RPMI7951 (cell line): ENCODE measurements around the gene OXTR. TPM values are rescaled to one million over a fixed set of nuclear protein-coding genes. Genes with fewer than 3 reads are reported as not detected.

Experiments
- DNase-seq: peaks from one replicate; pipeline ENCODE4 v3.0.0-alpha.2; 2012; ENCODE audit warnings: low read depth
- total RNA-seq: library from RNA; depleted of rRNA; stranded (reverse); fragments of >200 nt; shearing (Covaris generic); gene quantifications from 2 replicates; pipeline ENCODE4 v1.2.3, GENCODE V29; 2014; rRNA removed

OXTR gene
- total RNA-seq, 1 experiment from 2014 or later, result 7.2 TPM

DNA sequence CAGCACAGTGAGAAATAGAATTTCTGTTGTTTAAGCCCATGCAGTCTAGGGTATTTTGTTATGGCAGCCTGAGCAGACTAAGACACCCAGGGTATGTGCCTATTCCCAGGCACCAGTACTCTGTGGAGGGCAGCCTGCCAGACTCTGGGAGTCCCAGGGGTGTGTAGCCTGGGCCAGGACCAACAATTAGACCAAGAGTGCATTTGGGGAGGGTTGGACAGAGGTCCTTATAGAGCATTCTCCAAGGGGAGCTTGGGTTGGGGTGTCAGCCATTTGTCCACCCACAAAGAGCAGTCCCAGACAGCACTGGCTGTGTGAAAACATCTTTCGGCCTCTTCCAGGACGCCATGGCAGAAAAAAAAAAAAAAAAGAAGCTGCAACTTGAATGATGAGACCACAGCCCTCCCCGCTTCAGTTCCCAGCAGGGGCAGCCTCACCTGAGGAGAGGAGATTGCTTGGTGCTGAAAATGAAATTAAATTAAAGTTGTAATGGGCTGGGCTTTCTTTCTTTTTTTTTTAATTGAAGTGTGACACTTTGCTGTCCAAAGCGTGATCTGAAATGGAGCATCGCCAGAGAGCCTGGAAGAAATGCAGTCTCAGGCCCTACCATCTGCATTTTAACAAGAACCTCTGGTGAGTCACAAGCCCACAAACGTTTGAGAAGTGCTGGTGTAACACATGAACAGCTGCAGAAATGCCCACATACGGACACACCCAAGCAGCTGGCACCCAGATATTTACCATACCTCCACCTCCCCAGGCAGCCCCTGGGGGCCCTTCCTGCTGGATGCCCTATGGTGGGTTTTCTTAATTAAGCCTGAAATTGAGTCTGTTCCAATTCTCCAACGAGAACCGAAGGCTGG is 57.1 kb downstream of the OXTR start:
- peak; percentile 99 for DNase-seq

- no peak for DNase-seq
Measured at GRCh38 chr3:8709801-8710507, 59.5 kb downstream of the OXTR start.

- DNase-seq, result no peak
Measured at GRCh38 chr3:8709287-8709686, 60.1 kb downstream of the OXTR start.

- DNase-seq, result no peak
Measured at GRCh38 chr3:8705575-8705974, 63.8 kb downstream of the OXTR start.

DNA sequence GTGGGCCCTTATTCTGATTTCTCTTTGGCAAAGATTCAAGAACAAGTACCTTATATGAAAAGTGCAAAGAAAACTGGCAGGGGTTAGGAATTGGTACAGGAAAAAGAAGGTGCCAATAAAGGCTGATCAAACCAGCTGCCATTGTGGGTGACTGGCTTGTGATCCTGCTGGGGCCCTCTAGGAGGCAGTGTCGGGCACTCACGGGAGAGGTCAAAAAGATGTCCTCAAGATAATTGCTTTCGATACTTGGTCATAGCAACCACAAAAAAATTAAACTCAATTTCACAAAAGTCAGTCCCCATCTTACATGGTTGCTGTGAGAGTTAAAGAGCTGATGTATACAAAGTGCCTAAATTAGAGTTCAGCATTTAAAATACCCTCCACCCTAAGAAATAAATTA is 66.9 kb downstream of the OXTR start:
- no peak for DNase-seq

Other genes starting within 250 kb of the OXTR start
- gene SSUH2, start 124.8 kb downstream of the OXTR start, total RNA-seq, result 0.24 and 1.5 TPM in 2 replicates
- gene CAV3, start 35.8 kb downstream of the OXTR start, total RNA-seq, result not detected in 2 replicates
- 22.0 and 34.1 TPM in 2 replicates for gene RAD18, start 193.9 kb upstream of the OXTR start, total RNA-seq